ENCODE measurements around the gene PDE6H. TPM values are rescaled to one million over a fixed set of nuclear protein-coding genes. Genes with fewer than 3 reads are reported as not detected.

PDE6H gene
- total and polyA plus RNA-seq, 10 of the 15 experiments (the other 5 are each of a cell fraction or from before 2014, with no cell fraction given), result 0.16 TPM; not detected in 9

- no peaks in the 10 kb centered on the region for H3K9me3 ChIP-seq (replicated peaks; ENCODE audit: control insufficient read depth, insufficient read depth, low read length)
- no peak overlapping the region for H3K9ac ChIP-seq (ENCODE audit: control insufficient read depth, insufficient read depth, low read length)
- no peaks in the 10 kb centered on the region for H3K36me3 ChIP-seq (ENCODE audit: control insufficient read depth in 2 of 2, insufficient read depth in 2 of 2, low read length in 1 of 2)
- POLR2A ChIA-PET, result interaction anchor here (0.7 kb wide), 1 partner anchor 118 kb away, joined by 3 read pairs; no protein-coding TSS in a partner anchor
- H3K4me2 ChIP-seq (ENCODE audit: control insufficient read depth, insufficient read depth), result no peak overlapping the region
- no peak overlapping the region for H3K27ac ChIP-seq (ENCODE audit: control insufficient read depth, insufficient read depth)
- FAIRE-seq, result no peak
- DNase-seq (ENCODE audit: low read depth, low spot score), result no peak
- H3K79me2 ChIP-seq (ENCODE audit: control insufficient read depth, insufficient read depth, low read length), result no peaks in the 10 kb centered on the region
- CTCF ChIA-PET, result no interaction called here
- in situ Hi-C loops (cut with MboI), result no loop called here
- no peak for ATAC-seq
- TF ChIP-seq ZNF217 (IDR thresholded peaks at IDR 0.05) (no peak), RELA (IDR thresholded peaks at IDR 0.05; ENCODE audit: borderline replicate concordance, partially characterized antibody) (no peak), ZNF592 (IDR thresholded peaks at IDR 0.05) (no peak), POLR2AphosphoS5 (IDR thresholded peaks at IDR 0.05; ENCODE audit: low read length) (no peak), CEBPB (IDR thresholded peaks at IDR 0.05; ENCODE audit: borderline replicate concordance in 1 of 2, low read depth in 2 of 2, low read length in 2 of 2) (no peak), IKZF1 (conservative IDR thresholded peaks at IDR 0.05) (no peak), SMAD1 (IDR thresholded peaks at IDR 0.05; ENCODE audit: low read depth, partially characterized antibody) (no peak), NBN (IDR thresholded peaks at IDR 0.05) (no peak), BRCA1 (IDR thresholded peaks at IDR 0.05; ENCODE audit: low read depth, low read length) (no peak)
- TF ChIP-seq, protein P1, sequence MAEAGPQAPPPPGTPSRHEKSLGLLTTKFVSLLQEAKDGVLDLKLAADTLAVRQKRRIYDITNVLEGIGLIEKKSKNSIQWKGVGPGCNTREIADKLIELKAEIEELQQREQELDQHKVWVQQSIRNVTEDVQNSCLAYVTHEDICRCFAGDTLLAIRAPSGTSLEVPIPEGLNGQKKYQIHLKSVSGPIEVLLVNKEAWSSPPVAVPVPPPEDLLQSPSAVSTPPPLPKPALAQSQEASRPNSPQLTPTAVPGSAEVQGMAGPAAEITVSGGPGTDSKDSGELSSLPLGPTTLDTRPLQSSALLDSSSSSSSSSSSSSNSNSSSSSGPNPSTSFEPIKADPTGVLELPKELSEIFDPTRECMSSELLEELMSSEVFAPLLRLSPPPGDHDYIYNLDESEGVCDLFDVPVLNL (IDR thresholded peaks at IDR 0.05; ENCODE audit: low read depth, low read length), result no peak
- 64% methylated on average over 3 of the region's 3 CpGs for WGBS (ENCODE audit: insufficient coverage, insufficient replicate concordance, low lambda C conversion rate, missing lambda C conversion rate)
- SMC1A ChIA-PET (ENCODE audit: uncharacterized antibody, unreplicated experiment), result no interaction called here
- no TSS peak for BruUV-seq (replicated peaks)
- H3K4me3 ChIP-seq, result no peak overlapping the region
- H4K20me1 ChIP-seq (ENCODE audit: control insufficient read depth, insufficient read depth), result no peaks in the 10 kb centered on the region
- H3K4me1 ChIP-seq (ENCODE audit: control insufficient read depth, insufficient read depth, low read length), result no peaks in the 10 kb centered on the region
- intact Hi-C loops (cut with micrococcal nuclease; ENCODE audit: unreplicated experiment), result no loop called here
- H3K27me3 ChIP-seq (replicated peaks in 1 of 2; ENCODE audit: control insufficient read depth in 2 of 2, insufficient read depth in 2 of 2, low read length in 1 of 2), result no peaks in the 10 kb centered on the region; a peak in 1 of 4 replicates
- RAD21 ChIA-PET (ENCODE audit: unreplicated experiment), result no interaction called here
- H2AFZ ChIP-seq (ENCODE audit: control insufficient read depth, low read depth, low read length), result no peak overlapping the region
Observed at GRCh38 chr12:15020156-15020555, 47.3 kb downstream of the PDE6H start.

Other genes starting within 250 kb of the PDE6H start
Only the 7 nearest of the 8 such genes appear.
- 10.0 and 11.5 TPM in 2 replicates for gene WBP11, start 169.6 kb upstream of the PDE6H start, total RNA-seq (2014; rRNA removed)
- 34.3 and 39.4 TPM in 2 replicates for gene WBP11, start 169.6 kb upstream of the PDE6H start, total RNA-seq (2014; rRNA removed; fragmentation: Illumina TruSeq; extraction: Trizol)
- 76.5 and 77.6 TPM in 2 replicates for gene WBP11, start 169.6 kb upstream of the PDE6H start, total RNA-seq (2021)
- gene WBP11, start 169.6 kb upstream of the PDE6H start, polyA plus RNA-seq (2011; rRNA removed), result 10.6 and 15.9 TPM in 2 replicates
- 60.3 and 80.9 TPM in 2 replicates for gene WBP11, start 169.6 kb upstream of the PDE6H start, polyA plus RNA-seq (2014; fragmentation: Illumina TruSeq; extraction: Trizol)
- 10 to 100 TPM; 17.5 to 18.9 TPM for gene WBP11, start 169.6 kb upstream of the PDE6H start, polyA plus RNA-seq (2014; fragmentation: Nextera tagmentation; extraction: Ambion mirVana)
- gene WBP11, start 169.6 kb upstream of the PDE6H start, polyA plus RNA-seq (2014; rRNA removed), result 13.4 and 18.0 TPM in 2 replicates
- gene WBP11, start 169.6 kb upstream of the PDE6H start, polyA plus RNA-seq (2016; fragmentation: Nextera tagmentation; extraction: Ambion mirVana), result 100 to 1,000 TPM; 102 to 107 TPM
- 2.0 and 2.7 TPM in 2 replicates for gene C12orf60, start 169.4 kb upstream of the PDE6H start, total RNA-seq (2014; rRNA removed)
- gene C12orf60, start 169.4 kb upstream of the PDE6H start, total RNA-seq (2014; rRNA removed; fragmentation: Illumina TruSeq; extraction: Trizol), result 2.9 and 3.1 TPM in 2 replicates
- 1.8 TPM in 2 replicates for gene C12orf60, start 169.4 kb upstream of the PDE6H start, total RNA-seq (2021)
- 2.3 and 4.5 TPM in 2 replicates for gene C12orf60, start 169.4 kb upstream of the PDE6H start, polyA plus RNA-seq (2011; rRNA removed)
- 3.1 and 3.5 TPM in 2 replicates for gene C12orf60, start 169.4 kb upstream of the PDE6H start, polyA plus RNA-seq (2014; fragmentation: Illumina TruSeq; extraction: Trizol)
- gene C12orf60, start 169.4 kb upstream of the PDE6H start, polyA plus RNA-seq (2014; fragmentation: Nextera tagmentation; extraction: Ambion mirVana), result 1 to 10 TPM; 5.7 to 7.2 TPM
- 1.9 and 2.6 TPM in 2 replicates for gene C12orf60, start 169.4 kb upstream of the PDE6H start, polyA plus RNA-seq (2014; rRNA removed)
- 1 to 10 TPM; 3.7 to 4.6 TPM for gene C12orf60, start 169.4 kb upstream of the PDE6H start, polyA plus RNA-seq (2016; fragmentation: Nextera tagmentation; extraction: Ambion mirVana)
- gene SMCO3, start 158.9 kb upstream of the PDE6H start, total RNA-seq (2014; rRNA removed), result not detected in 2 replicates
- not detected in 2 replicates for gene SMCO3, start 158.9 kb upstream of the PDE6H start, total RNA-seq (2014; rRNA removed; fragmentation: Illumina TruSeq; extraction: Trizol)
- not detected in 2 replicates for gene SMCO3, start 158.9 kb upstream of the PDE6H start, total RNA-seq (2021)
- gene SMCO3, start 158.9 kb upstream of the PDE6H start, polyA plus RNA-seq (2011; rRNA removed), result not detected in 2 replicates
- gene SMCO3, start 158.9 kb upstream of the PDE6H start, polyA plus RNA-seq (2014; fragmentation: Illumina TruSeq; extraction: Trizol), result not detected in 2 replicates
- under 1 TPM; 0.10 to 0.11 TPM for gene SMCO3, start 158.9 kb upstream of the PDE6H start, polyA plus RNA-seq (2014; fragmentation: Nextera tagmentation; extraction: Ambion mirVana)
- gene SMCO3, start 158.9 kb upstream of the PDE6H start, polyA plus RNA-seq (2014; rRNA removed), result not detected in 2 replicates
- gene SMCO3, start 158.9 kb upstream of the PDE6H start, polyA plus RNA-seq (2016; fragmentation: Nextera tagmentation; extraction: Ambion mirVana), result under 1 TPM; 0.05 to 0.35 TPM
- gene ART4, start 129.5 kb upstream of the PDE6H start, total RNA-seq (2014; rRNA removed), result not detected in 2 replicates
- gene ART4, start 129.5 kb upstream of the PDE6H start, total RNA-seq (2014; rRNA removed; fragmentation: Illumina TruSeq; extraction: Trizol), result not detected in 2 replicates
- gene ART4, start 129.5 kb upstream of the PDE6H start, total RNA-seq (2021), result not detected in 2 replicates
- gene ART4, start 129.5 kb upstream of the PDE6H start, polyA plus RNA-seq (2011; rRNA removed), result not detected in 2 replicates
- not detected in 2 replicates for gene ART4, start 129.5 kb upstream of the PDE6H start, polyA plus RNA-seq (2014; fragmentation: Illumina TruSeq; extraction: Trizol)
- gene ART4, start 129.5 kb upstream of the PDE6H start, polyA plus RNA-seq (2014; fragmentation: Nextera tagmentation; extraction: Ambion mirVana), result under 1 TPM in 1 of 2 experiments, not detected in 1; 0.02 TPM
- not detected in 2 replicates for gene ART4, start 129.5 kb upstream of the PDE6H start, polyA plus RNA-seq (2014; rRNA removed)
- gene ART4, start 129.5 kb upstream of the PDE6H start, polyA plus RNA-seq (2016; fragmentation: Nextera tagmentation; extraction: Ambion mirVana), result not detected
- gene MGP, start 87.2 kb upstream of the PDE6H start, total RNA-seq (2014; rRNA removed), result not detected in 2 replicates
- gene MGP, start 87.2 kb upstream of the PDE6H start, total RNA-seq (2014; rRNA removed; fragmentation: Illumina TruSeq; extraction: Trizol), result not detected in 2 replicates
- 0.58 and 1.2 TPM in 2 replicates for gene MGP, start 87.2 kb upstream of the PDE6H start, total RNA-seq (2021)
- not detected in 2 replicates for gene MGP, start 87.2 kb upstream of the PDE6H start, polyA plus RNA-seq (2011; rRNA removed)
- not detected in 2 replicates for gene MGP, start 87.2 kb upstream of the PDE6H start, polyA plus RNA-seq (2014; fragmentation: Illumina TruSeq; extraction: Trizol)
- gene MGP, start 87.2 kb upstream of the PDE6H start, polyA plus RNA-seq (2014; fragmentation: Nextera tagmentation; extraction: Ambion mirVana), result not detected
- gene MGP, start 87.2 kb upstream of the PDE6H start, polyA plus RNA-seq (2014; rRNA removed), result not detected in 2 replicates
- under 1 TPM in 1 of 2 experiments, not detected in 1; 0.21 TPM for gene MGP, start 87.2 kb upstream of the PDE6H start, polyA plus RNA-seq (2016; fragmentation: Nextera tagmentation; extraction: Ambion mirVana)
- gene ERP27, start 34.5 kb upstream of the PDE6H start, total RNA-seq (2014; rRNA removed), result 1.0 and 1.6 TPM in 2 replicates
- 1.5 and 1.8 TPM in 2 replicates for gene ERP27, start 34.5 kb upstream of the PDE6H start, total RNA-seq (2014; rRNA removed; fragmentation: Illumina TruSeq; extraction: Trizol)
- 0.93 and 1.1 TPM in 2 replicates for gene ERP27, start 34.5 kb upstream of the PDE6H start, total RNA-seq (2021)
- 2.0 and 2.1 TPM in 2 replicates for gene ERP27, start 34.5 kb upstream of the PDE6H start, polyA plus RNA-seq (2011; rRNA removed)
- gene ERP27, start 34.5 kb upstream of the PDE6H start, polyA plus RNA-seq (2014; fragmentation: Illumina TruSeq; extraction: Trizol), result 1.5 and 2.4 TPM in 2 replicates
- 1 to 10 TPM in 1 of 2 experiments, under 1 TPM in 1; 0.91 to 1.3 TPM for gene ERP27, start 34.5 kb upstream of the PDE6H start, polyA plus RNA-seq (2014; fragmentation: Nextera tagmentation; extraction: Ambion mirVana)
- gene ERP27, start 34.5 kb upstream of the PDE6H start, polyA plus RNA-seq (2014; rRNA removed), result 0.90 and 1.5 TPM in 2 replicates
- gene ERP27, start 34.5 kb upstream of the PDE6H start, polyA plus RNA-seq (2016; fragmentation: Nextera tagmentation; extraction: Ambion mirVana), result 1 to 10 TPM in 1 of 2 experiments, under 1 TPM in 1; 0.95 to 1.7 TPM
- 916 and 989 TPM in 2 replicates for gene ARHGDIB, start 11.4 kb upstream of the PDE6H start, total RNA-seq (2014; rRNA removed)
- 1,126 and 1,183 TPM in 2 replicates for gene ARHGDIB, start 11.4 kb upstream of the PDE6H start, total RNA-seq (2014; rRNA removed; fragmentation: Illumina TruSeq; extraction: Trizol)
- 793 and 796 TPM in 2 replicates for gene ARHGDIB, start 11.4 kb upstream of the PDE6H start, total RNA-seq (2021)
- 1,451 and 1,700 TPM in 2 replicates for gene ARHGDIB, start 11.4 kb upstream of the PDE6H start, polyA plus RNA-seq (2011; rRNA removed)
- gene ARHGDIB, start 11.4 kb upstream of the PDE6H start, polyA plus RNA-seq (2014; fragmentation: Illumina TruSeq; extraction: Trizol), result 2,158 and 2,397 TPM in 2 replicates
- 1,000 to 10,000 TPM; 2,339 to 2,849 TPM for gene ARHGDIB, start 11.4 kb upstream of the PDE6H start, polyA plus RNA-seq (2014; fragmentation: Nextera tagmentation; extraction: Ambion mirVana)
- 954 and 1,483 TPM in 2 replicates for gene ARHGDIB, start 11.4 kb upstream of the PDE6H start, polyA plus RNA-seq (2014; rRNA removed)
- 1,000 to 10,000 TPM; 1,165 to 1,209 TPM for gene ARHGDIB, start 11.4 kb upstream of the PDE6H start, polyA plus RNA-seq (2016; fragmentation: Nextera tagmentation; extraction: Ambion mirVana)